ENCODE data around the gene GRID1. TPM values are rescaled to one million over a fixed set of nuclear protein-coding genes. Genes with fewer than 3 reads are reported as not detected.
"Not testable (repeated sequence)": the region's sequence is repeated elsewhere in the genome, so short reads cannot be mapped to it uniquely, and the experiment has no call there.

The GRID1 gene
- total RNA-seq, 1 donor from 2014 or later: 2.7 TPM

GRCh38 chr10:86391986-86392722 is 25.6 kb upstream of the GRID1 start:
- peak; percentile 34 for DNase-seq (ENCODE audit: low spot score)

GRCh38 chr10:86391236-86391840 is 24.7 kb upstream of the GRID1 start:
- peak; percentile 39 for DNase-seq (ENCODE audit: low spot score)

GRCh38 chr10:86390337-86391120 is 23.9 kb upstream of the GRID1 start:
- no peak for DNase-seq (ENCODE audit: low spot score)

GRCh38 chr10:86389441-86390193 is 23.0 kb upstream of the GRID1 start:
- DNase-seq (ENCODE audit: low spot score): peak; percentile 54

GRCh38 chr10:86389109-86389440 is 22.5 kb upstream of the GRID1 start:
- DNase-seq (ENCODE audit: low spot score): not testable (repeated sequence)

GRCh38 chr10:86388119-86388704 is 21.6 kb upstream of the GRID1 start:
- peak; percentile 37 for DNase-seq (ENCODE audit: low spot score)

GRCh38 chr10:86387178-86387794 is 20.7 kb upstream of the GRID1 start:
- DNase-seq (ENCODE audit: low spot score): peak; percentile 19

GRCh38 chr10:86385806-86386205 is 19.2 kb upstream of the GRID1 start:
- no peak for DNase-seq (ENCODE audit: low spot score)

- peak; percentile 35 for DNase-seq (ENCODE audit: low spot score)
Observed at GRCh38 chr10:86377797-86378146, 11.2 kb upstream of the GRID1 start.

- DNase-seq (ENCODE audit: low spot score): peak; percentile 80
Observed at GRCh38 chr10:86376852-86377796, 10.5 kb upstream of the GRID1 start.

- DNase-seq (ENCODE audit: low spot score): peak; percentile 33
Observed at GRCh38 chr10:86376403-86376802, 9.8 kb upstream of the GRID1 start.

- DNase-seq (ENCODE audit: low spot score): peak; percentile 1
Observed at GRCh38 chr10:86375204-86375603, 8.6 kb upstream of the GRID1 start.

GRCh38 chr10:86374664-86375063 is 8.1 kb upstream of the GRID1 start:
- DNase-seq (ENCODE audit: low spot score): peak; percentile 18

- DNase-seq (ENCODE audit: low spot score): peak; percentile 27
Observed at GRCh38 chr10:86373828-86374227, 7.2 kb upstream of the GRID1 start.

GRCh38 chr10:86373251-86373650 is 6.7 kb upstream of the GRID1 start:
- no peak for DNase-seq (ENCODE audit: low spot score)

- peak; percentile 36 for DNase-seq (ENCODE audit: low spot score)
Observed at GRCh38 chr10:86372784-86373239, 6.2 kb upstream of the GRID1 start.

- DNase-seq (ENCODE audit: low spot score): peak; percentile 33
Observed at GRCh38 chr10:86372119-86372783, 5.7 kb upstream of the GRID1 start.

- DNase-seq (ENCODE audit: low spot score): no peak
Observed at GRCh38 chr10:86371691-86372090, 5.1 kb upstream of the GRID1 start.

- DNase-seq (ENCODE audit: low spot score): no peak
Observed at GRCh38 chr10:86371116-86371515, 4.5 kb upstream of the GRID1 start.

Measured in ureter (tissue), 1 donor.